Subcutaneous abdominal adipose tissue (tissue), 5 donors: ENCODE data around the gene ABHD8.
A peak's percentile ranks its signal among the peaks of the same experiment; 100 is the strongest.

ENCODE experiments used
- H3K27ac ChIP-seq: one replicate; pipeline ENCODE4 v1.7.0; 2013; ENCODE audit warnings: low read depth, mild to moderate bottlenecking, inconsistent platforms, low read length, moderate library complexity
- H3K27me3 ChIP-seq, 5 donors: one replicate each; pipeline ENCODE4 v1.7.0; 2013; ENCODE audit warnings: low read length in 5 of 5, inconsistent platforms in 1 of 5; ENCODE audit not compliant: control insufficient read depth in 5 of 5, insufficient read depth in 4 of 5
- H3K36me3 ChIP-seq, 5 donors: one replicate each; pipeline ENCODE4 v1.7.0; 2013; ENCODE audit warnings: low read length in 5 of 5; ENCODE audit not compliant: control insufficient read depth in 5 of 5, insufficient read depth in 5 of 5
- H3K4me1 ChIP-seq, 5 donors: one replicate each; pipeline ENCODE4 v1.7.0; 2013; ENCODE audit warnings: low read length in 5 of 5, mild to moderate bottlenecking in 3 of 5, moderate library complexity in 1 of 5; ENCODE audit not compliant: control insufficient read depth in 5 of 5, insufficient read depth in 5 of 5
- H3K4me3 ChIP-seq, 5 donors: one replicate each; pipeline ENCODE4 v1.7.0; 2013; ENCODE audit warnings: low read length in 5 of 5, low read depth in 1 of 5
- H3K9ac ChIP-seq, 5 donors: one replicate each; pipeline ENCODE4 v1.7.0; 2013; ENCODE audit warnings: low read length in 5 of 5, mild to moderate bottlenecking in 4 of 5, moderate library complexity in 3 of 5
- H3K9me3 ChIP-seq, 5 donors: one replicate each; pipeline ENCODE4 v1.7.0; 2013; ENCODE audit warnings: low read length in 5 of 5; ENCODE audit not compliant: control insufficient read depth in 5 of 5
- donor health status: healthy.
- donor health status: healthy.
- donor health status: healthy.
- donor health status: healthy.
- donor health status: healthy.

The ABHD8 gene

GRCh38 chr19:17254636-17255035, 48.6 kb downstream of the ABHD8 start:
- Histone ChIP-seq H3K9ac (no peak overlapping the region), H3K27ac (no peak overlapping the region), H3K4me1 (peaks cover 0 to 4% (median 0%) of the 10 kb centered on the region in 5 donors), H3K4me3 (no peak overlapping the region), H3K9me3 (peaks cover 0 to 8% (median 5%) of the 10 kb centered on the region in 5 donors), H3K36me3 (peaks cover 0 to 45% (median 26%) of the 10 kb centered on the region in 5 donors), H3K27me3 (no peaks in the 10 kb centered on the region)

- Histone ChIP-seq H3K27ac (no peak overlapping the region), H3K27me3 (no peaks in the 10 kb centered on the region), H3K4me1 (peaks cover 2 to 24% (median 21%) of the 10 kb centered on the region in 5 donors), H3K4me3 (no peak overlapping the region), H3K9ac (no peak overlapping the region), H3K36me3 (peaks cover 0 to 18% (median 10%) of the 10 kb centered on the region in 5 donors), H3K9me3 (no peaks in the 10 kb centered on the region)
Observed at GRCh38 chr19:17249887-17250548, 53.2 kb downstream of the ABHD8 start.

DNA sequence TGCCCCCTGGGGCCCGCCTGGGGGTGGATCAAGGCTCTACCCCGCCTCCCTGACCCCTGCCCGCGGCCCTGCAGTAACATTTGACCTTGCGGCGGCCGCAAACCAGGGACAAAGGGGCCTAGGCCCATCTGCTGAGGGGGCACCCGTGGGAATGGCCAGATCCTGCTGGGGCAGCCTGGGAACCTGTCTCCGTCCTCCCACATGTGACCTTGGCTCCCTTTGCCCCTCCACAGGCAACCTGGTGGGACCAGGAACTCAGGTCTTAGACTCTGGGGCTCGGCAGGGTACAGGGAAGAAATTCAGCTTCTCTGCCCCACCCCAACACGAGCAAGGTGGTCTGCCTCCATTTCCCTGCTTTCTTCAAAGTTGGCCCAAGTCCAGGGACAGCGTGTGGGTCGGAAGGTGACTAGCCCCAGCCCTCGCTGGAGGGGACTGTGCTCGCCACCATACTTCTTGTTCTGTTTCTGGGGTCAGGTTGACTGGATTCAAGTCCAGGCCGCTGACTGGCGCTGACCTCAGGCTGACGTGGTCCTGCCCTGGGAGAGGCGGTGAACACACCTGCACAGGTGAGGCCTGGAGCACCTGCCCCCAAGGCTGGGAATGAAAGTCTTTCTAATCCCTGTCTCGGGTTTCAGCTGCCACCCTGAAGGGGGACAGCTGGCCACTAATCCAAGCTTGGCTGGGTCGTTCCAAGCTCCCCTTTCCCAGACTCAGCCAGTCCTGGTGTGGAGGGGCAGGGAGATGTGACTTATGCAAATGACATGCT, 55.0 kb downstream of the ABHD8 start:
- peaks cover 5 to 39% (median 33%) of the 10 kb centered on the region in 5 donors for H3K4me1 ChIP-seq
- H3K27me3 ChIP-seq, result no peaks in the 10 kb centered on the region
- peak overlapping the region in 1 of 5 donors; percentile 48 for H3K9ac ChIP-seq
- no peaks in the 10 kb centered on the region for H3K9me3 ChIP-seq
- peaks cover 0 to 13% (median 5%) of the 10 kb centered on the region in 5 donors for H3K36me3 ChIP-seq
- H3K4me3 ChIP-seq, result no peak overlapping the region
- peak overlapping the region; percentile 30 for H3K27ac ChIP-seq

- H3K27me3 ChIP-seq, result no peaks in the 10 kb centered on the region
- H3K4me1 ChIP-seq, result peaks cover 5 to 51% (median 45%) of the 10 kb centered on the region in 5 donors
- H3K9me3 ChIP-seq, result no peaks in the 10 kb centered on the region
- peak overlapping the region; percentile 10 to 69 (median 27) for H3K9ac ChIP-seq
- H3K36me3 ChIP-seq, result peaks cover 0 to 12% (median 4%) of the 10 kb centered on the region in 5 donors
- peak overlapping the region in 4 of 5 donors; percentile 48 to 72 (median 54) for H3K4me3 ChIP-seq
- peak overlapping the region; percentile 75 for H3K27ac ChIP-seq
Observed at GRCh38 chr19:17246681-17247425, 56.4 kb downstream of the ABHD8 start.

DNA sequence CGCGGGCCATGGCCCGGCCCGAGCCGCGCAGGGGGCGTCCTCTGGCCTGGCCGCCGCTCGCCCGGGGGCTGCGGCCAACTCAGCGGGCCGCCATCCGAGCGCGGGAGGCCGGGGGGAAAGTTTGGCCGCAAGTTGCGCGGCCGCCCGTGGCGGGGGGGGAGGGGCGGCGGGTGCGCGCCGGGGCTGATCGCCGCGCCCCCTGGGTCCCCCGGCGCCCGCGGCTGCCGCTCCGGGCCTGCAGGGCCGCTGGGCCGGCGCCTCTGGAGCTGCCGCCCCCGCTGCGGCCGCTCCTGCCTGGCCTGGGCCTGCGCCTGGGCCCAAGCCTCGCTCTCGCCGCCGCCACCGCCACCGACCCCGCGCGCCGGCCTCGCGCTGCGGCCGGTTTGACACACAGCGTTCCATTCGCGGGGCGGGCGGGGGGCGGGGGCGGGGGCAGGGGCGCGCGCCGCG, 57.7 kb downstream of the ABHD8 start, which contains the start of gene NR2F6:
NR2F6 (minus strand) TSS at position 385 of the 450 bp plus-strand sequence. CDS start 699 bp downstream, outside the sequence.
- Histone ChIP-seq H3K36me3 (peaks cover 0 to 8% (median 0%) of the 10 kb centered on the region in 5 donors), H3K9ac (peak within 1 kb of the TSS in 4 of 5 donors; percentile 57 to 89 (median 74)), H3K27me3 (no peaks in the 10 kb centered on the region), H3K9me3 (no peaks in the 10 kb centered on the region), H3K4me3 (peak within 1 kb of the TSS; percentile 84 to 95 (median 91)), H3K4me1 (peaks cover 5 to 61% (median 56%) of the 10 kb centered on the region in 5 donors), H3K27ac (peak within 1 kb of the TSS; percentile 89)

DNA sequence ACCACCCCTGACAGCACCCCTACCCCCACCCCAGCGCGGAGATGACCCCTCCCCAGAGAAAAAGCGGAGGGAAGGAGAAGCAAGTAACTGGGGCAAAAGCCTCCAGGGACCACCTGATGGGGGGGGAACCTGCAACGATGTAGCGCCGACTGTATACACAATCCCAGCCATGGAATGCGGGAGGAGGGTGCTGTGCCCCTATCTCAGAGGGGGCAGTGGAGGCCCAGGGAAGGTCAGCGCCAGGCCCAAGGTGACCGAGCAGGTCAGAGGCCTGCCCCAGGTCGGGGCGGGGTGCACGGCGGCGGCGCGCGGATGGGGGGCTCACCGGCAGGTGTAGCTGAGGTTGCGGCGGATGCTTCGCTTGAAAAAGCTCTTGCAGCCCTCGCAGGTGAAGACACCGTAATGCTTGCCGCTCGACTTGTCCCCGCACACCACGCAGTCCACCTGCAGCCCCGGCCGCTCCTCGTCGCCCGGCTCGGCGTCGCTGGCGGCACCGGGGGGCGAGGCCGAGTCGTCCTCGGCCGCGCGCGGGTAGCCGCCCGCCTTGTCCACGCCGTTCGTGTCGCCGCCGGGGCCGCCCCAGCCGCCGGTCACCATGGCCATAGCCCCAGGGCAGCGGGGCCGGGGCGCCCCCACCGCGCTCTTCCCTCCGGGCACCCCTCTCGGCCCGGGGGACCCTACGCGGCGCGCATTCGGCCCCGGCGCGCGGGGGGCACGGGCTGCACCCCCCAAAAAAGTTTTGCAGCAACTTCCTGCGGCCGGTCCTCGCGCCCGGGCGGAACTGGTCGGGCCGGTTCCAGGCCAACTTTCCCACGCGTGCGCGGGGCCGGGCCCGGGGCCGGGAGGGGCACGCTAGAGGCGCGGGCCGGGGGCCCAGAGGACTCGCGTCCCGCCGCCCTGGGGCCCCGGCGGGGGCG, 58.3 kb downstream of the ABHD8 start:
- Histone ChIP-seq H3K27me3 (no peaks in the 10 kb centered on the region), H3K27ac (peak overlapping the region; percentile 89), H3K9ac (peak overlapping the region; percentile 57 to 92 (median 81)), H3K4me3 (peak overlapping the region; percentile 84 to 95 (median 91)), H3K9me3 (no peaks in the 10 kb centered on the region), H3K36me3 (peaks cover 0 to 6% (median 2%) of the 10 kb centered on the region in 5 donors), H3K4me1 (peaks cover 5 to 67% (median 62%) of the 10 kb centered on the region in 5 donors)

DNA sequence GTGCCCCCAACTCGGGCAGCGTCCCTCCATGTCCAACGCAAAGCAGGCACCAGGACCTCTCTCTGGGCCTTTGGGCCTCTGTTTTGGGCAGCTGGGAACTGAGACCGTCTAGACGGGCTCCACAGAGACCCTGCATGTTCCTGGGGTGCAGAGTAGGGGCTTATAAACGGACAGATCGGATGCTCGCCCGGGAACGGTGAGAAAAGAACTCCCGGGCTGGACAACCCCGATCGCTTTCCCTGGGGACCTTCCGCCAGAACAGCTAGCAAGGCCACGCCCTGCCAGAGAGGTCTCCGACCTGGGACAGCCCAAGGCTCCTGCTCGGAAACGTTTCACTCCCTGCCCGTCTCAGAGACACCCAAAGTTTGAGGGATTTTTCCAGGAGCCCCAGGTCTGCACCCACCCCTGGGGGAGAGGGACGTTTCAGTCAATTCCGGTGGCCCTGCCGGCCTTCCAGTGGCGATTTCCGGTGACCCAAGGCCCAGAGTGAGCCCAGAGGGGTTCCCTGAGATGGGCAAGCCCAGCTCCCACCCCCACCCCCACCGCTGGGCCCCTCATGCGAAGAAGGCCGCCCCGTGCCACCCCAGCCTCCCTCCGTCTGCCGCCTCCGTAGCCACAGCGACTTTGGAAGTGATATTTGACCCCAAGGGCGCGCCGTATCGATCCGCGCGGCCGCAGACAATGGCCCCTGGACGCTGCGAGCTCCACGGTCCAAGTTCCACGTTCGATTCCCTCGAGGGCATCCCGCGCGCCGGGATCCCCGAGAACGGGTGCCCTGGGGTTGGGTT, 59.2 kb downstream of the ABHD8 start:
- Histone ChIP-seq H3K36me3 (peaks cover 0 to 6% (median 0%) of the 10 kb centered on the region in 5 donors), H3K4me1 (peaks cover 5 to 70% (median 65%) of the 10 kb centered on the region in 5 donors), H3K27me3 (no peaks in the 10 kb centered on the region), H3K4me3 (peak overlapping the region; percentile 84 to 95 (median 91)), H3K9me3 (no peaks in the 10 kb centered on the region), H3K27ac (peak overlapping the region; percentile 89), H3K9ac (peak overlapping the region; percentile 57 to 92 (median 81))

- H3K4me1 ChIP-seq, result peaks cover 5 to 70% (median 65%) of the 10 kb centered on the region in 5 donors
- H3K36me3 ChIP-seq, result peaks cover 0 to 9% (median under 1%) of the 10 kb centered on the region in 5 donors
- peak overlapping the region; percentile 89 for H3K27ac ChIP-seq
- no peaks in the 10 kb centered on the region for H3K9me3 ChIP-seq
- H3K27me3 ChIP-seq, result no peaks in the 10 kb centered on the region
- peak overlapping the region; percentile 57 to 92 (median 81) for H3K9ac ChIP-seq
- peak overlapping the region; percentile 78 to 95 (median 84) for H3K4me3 ChIP-seq
Observed at GRCh38 chr19:17243211-17243829, 59.9 kb downstream of the ABHD8 start.
